ENCODE measurements around the gene KCNK1. TPM values are rescaled to one million over a fixed set of nuclear protein-coding genes. Genes with fewer than 3 reads are reported as not detected.
A peak's percentile ranks its signal among the peaks of the same experiment; 100 is the strongest.

Gene KCNK1
- total RNA-seq, 1 donor from 2014 or later: 2.7 TPM

GRCh38 chr1:233707153-233707879, 93.4 kb downstream of the KCNK1 start:
- DNase-seq: peak; percentile 46

GRCh38 chr1:233707880-233708815, 94.2 kb downstream of the KCNK1 start:
- no peak for DNase-seq

DNA sequence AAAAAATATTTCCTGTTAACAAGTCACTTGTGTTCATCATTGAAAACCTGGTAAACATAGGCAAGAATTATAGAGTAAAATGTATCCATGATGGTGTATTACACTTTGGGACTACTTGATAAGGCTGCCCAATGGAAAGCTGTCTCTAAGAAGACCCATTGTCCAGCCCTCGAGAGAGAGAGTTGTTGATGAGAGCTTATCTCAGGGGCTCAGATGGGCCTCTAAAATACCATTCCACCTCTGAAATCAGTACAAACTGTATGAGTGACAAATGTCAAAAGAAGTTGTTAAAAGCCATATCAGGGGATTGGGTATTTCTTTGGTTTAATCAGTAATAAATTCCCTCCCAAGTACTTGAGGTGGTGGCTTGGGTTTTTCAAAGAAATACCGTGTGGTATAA, 96.1 kb downstream of the KCNK1 start:
- no peak for DNase-seq

DNA sequence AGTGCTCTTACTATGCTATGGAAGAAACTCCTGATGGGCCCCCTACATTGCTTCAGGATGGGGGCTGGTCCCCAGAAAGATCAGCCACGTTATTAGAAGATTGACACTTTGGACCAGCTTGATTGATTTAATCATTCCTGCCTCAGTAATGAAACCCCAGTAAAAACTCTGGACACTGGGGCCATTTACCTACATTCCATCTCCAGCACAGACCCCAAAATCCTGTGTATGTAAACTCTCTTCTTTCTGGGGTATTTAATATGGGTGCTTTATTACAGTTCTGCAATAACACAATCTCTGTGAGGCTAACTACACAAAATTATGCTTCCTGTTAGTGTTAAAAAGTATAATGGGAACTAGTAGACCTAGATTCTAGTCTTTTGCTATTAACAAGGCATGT, 96.6 kb downstream of the KCNK1 start:
- no peak for DNase-seq

GRCh38 chr1:233714631-233715217, 100.8 kb downstream of the KCNK1 start:
- DNase-seq: no peak

DNA sequence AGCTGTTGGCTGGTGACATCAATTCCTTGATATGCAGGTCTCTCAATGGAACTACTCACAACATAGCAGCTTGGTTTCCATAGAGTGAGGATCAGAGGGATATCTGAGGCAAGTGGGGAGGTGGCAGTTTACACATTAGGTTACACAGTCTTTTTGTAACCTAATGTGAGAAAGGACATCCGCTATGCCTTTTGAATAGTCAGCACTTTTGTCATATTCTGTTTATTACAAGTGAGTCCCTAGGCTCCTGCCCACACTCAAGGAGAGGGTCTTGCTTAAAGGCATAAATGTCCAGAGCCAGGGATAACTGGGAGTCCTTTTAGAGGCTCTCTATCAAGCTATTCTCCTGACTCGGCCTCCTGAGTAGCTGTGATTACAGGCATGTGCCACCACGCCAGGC, 104.2 kb downstream of the KCNK1 start:
- DNase-seq: no peak

DNA sequence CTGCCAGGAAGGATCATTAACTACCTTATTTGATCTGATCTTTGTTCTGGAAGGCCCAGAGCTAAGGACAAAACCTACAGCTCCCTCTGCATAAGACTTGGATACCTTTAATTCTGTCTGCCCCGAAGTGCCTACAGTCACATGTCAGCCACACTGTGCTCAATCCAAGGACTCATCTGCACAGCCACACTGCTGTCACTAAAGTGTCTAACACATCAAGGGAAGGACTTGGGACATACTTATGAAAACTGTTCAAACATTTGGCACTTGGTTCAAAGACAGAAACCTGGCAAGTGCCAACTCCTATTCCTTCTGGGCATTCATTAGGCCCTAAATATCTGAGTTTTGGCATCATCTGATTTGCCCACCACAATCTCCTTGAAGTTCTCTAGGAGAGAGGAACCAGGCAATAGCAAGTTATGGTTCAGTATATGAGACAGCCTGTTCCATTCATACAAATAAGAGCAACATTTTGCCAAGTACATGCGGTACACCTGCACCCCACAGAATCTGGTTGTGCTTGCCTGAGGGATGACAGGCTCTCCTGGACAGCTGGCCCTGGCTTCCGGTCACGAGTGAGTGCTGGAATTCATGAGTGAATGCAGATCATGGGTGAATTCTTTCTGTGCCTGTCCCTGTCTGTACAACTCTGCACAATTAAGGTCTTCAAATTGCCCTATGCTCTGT, 105.9 kb downstream of the KCNK1 start:
- no peak for DNase-seq

- DNase-seq: no peak
These were observed 107.2 kb downstream of the KCNK1 start for GRCh38 chr1:233721004-233721595.

Small RNA genes within 50 kb of the gene (small RNA-seq; reads per million reads assigned to genes)
- not detected for gene MIR4427 (ENCODE audit: low replicate concordance)

Measured in tongue (tissue), 3 donors.